Measurements from ENCODE around the gene BOLA2. TPM values are rescaled to one million over a fixed set of nuclear protein-coding genes. Genes with fewer than 3 reads are reported as not detected.
"Not testable (repeated sequence)": the region's sequence is repeated elsewhere in the genome, so short reads cannot be mapped to it uniquely, and the experiment has no call there.

BOLA2 gene
- total RNA-seq, 4 donors from 2014 or later, result 10.3 to 20.8 (median 12.0) TPM

DNA sequence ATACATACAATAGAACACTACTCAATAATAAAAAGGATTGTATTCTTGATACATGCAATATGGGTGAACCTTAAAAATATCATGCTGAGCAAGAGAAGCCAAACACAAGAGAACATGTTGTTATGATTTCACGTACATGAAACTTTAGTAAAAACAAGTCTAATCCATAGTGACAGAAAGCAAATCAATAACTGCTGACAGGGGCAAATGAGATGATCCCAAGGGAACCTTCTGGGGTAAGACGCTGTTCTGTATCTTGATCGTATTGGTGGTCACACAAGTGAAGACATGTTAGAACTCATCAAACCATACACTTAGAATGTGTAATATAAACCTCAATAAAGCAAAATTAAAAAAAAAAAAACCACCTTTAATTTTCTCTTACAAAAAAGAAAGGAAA is 28.8 kb downstream of the BOLA2 start:
- DNase-seq, result not testable (repeated sequence)

DNA sequence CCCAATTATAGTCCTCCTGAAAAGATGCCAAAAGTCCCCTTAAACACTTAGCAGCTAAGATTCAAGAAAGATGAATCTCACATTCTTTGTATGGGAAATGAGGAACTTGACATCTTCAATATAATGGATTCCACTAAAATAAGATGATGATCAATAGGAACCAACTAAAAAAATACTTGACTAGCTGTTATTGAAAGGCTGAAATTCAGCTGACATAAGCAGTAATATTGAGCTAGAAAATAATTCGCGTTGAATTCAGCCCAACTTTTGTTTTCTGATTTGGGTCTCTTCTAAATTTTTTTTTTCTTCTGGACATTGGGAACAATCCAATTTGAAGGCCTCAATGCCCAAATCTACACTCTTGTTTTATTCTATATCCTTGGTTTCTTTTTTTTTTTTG is 30.6 kb downstream of the BOLA2 start:
- 96 to 100% methylated on average over 2 of the region's 2 CpGs for WGBS, 2 donors

More for the DNA sequence above, 28.8 kb downstream of the BOLA2 start:
- H3K4me1 ChIP-seq; H3K27ac ChIP-seq; H3K9me3 ChIP-seq; H3K4me3 ChIP-seq; intact Hi-C loops (cut with DNase I); H3K27me3 ChIP-seq; H3K36me3 ChIP-seq: not testable (repeated sequence)
- WGBS, 2 donors, result 77% methylated on average over 3 of the region's 3 CpGs; no CpG with 5 or more reads in 1 of the 2 donors

DNA sequence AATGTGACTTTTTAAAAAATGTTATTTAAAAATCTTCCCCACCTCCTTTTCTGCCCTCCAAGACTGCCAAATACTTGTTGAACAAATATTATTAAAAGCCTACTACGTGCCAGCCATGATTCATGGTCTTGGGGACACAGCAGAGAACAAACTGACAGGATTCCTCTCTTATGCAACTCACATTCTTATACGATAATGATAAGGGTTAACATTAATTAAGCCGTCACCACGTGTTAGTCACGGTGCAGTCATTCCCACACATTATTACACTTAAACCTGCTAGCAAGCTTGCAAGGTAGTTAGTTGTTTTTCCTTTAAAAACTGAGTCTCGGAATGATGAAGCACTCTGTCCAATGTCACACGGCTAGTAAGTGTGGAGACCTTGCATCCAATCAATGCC is 48.9 kb downstream of the BOLA2 start:
- H3K27me3 ChIP-seq; H3K4me3 ChIP-seq; H3K27ac ChIP-seq; DNase-seq; H3K36me3 ChIP-seq; H3K9me3 ChIP-seq; H3K4me1 ChIP-seq; intact Hi-C loops (cut with DNase I): not testable (repeated sequence)
- WGBS, 2 donors, result 25 to 58% methylated on average over 5 of the region's 7 CpGs

More for the DNA sequence above, 30.6 kb downstream of the BOLA2 start:
- H3K27ac ChIP-seq; intact Hi-C loops (cut with DNase I); H3K9me3 ChIP-seq; H3K36me3 ChIP-seq; H3K4me1 ChIP-seq; H3K4me3 ChIP-seq; H3K27me3 ChIP-seq; DNase-seq: not testable (repeated sequence)

Small RNA genes lying within 50 kb of the gene (small RNA-seq; reads per million reads assigned to genes)
- gene AC133555.2, result 0 reads per million in 4 donors

Other genes with a start within 250 kb of the BOLA2 start
- 1 to 10 TPM in 1 of 4 donors, under 1 TPM in 3; 0.11 to 2.1 (median 0.47) TPM for gene NPIPB11, start 47.6 kb downstream of the BOLA2 start, total RNA-seq
- gene SLX1B, start 182 bp upstream of the BOLA2 start, total RNA-seq, result 10 to 100 TPM; 11.1 to 25.5 (median 21.2) TPM
- 1 to 10 TPM; 2.9 to 5.5 (median 4.5) TPM for gene SULT1A4, start 5.6 kb upstream of the BOLA2 start, total RNA-seq
- gene NPIPB12, start 52.1 kb upstream of the BOLA2 start, total RNA-seq, result 10 to 100 TPM in 3 of 4 donors, 1 to 10 TPM in 1; 4.7 to 64.7 (median 26.2) TPM
- gene SPN, start 208.9 kb upstream of the BOLA2 start, total RNA-seq, result 1 to 10 TPM; 1.3 to 4.2 (median 2.8) TPM
- gene QPRT, start 224.8 kb upstream of the BOLA2 start, total RNA-seq, result 1 to 10 TPM in 2 of 4 donors, under 1 TPM in 2; 0.40 to 3.6 (median 1.9) TPM

Measured in esophagus squamous epithelium (tissue), 5 donors.